ENCODE measurements around the gene GFOD1. TPM values are rescaled to one million over a fixed set of nuclear protein-coding genes. Genes with fewer than 3 reads are reported as not detected.

GFOD1 gene
- total RNA-seq, 1 experiment from 2014 or later, result 1.8 TPM

DNA sequence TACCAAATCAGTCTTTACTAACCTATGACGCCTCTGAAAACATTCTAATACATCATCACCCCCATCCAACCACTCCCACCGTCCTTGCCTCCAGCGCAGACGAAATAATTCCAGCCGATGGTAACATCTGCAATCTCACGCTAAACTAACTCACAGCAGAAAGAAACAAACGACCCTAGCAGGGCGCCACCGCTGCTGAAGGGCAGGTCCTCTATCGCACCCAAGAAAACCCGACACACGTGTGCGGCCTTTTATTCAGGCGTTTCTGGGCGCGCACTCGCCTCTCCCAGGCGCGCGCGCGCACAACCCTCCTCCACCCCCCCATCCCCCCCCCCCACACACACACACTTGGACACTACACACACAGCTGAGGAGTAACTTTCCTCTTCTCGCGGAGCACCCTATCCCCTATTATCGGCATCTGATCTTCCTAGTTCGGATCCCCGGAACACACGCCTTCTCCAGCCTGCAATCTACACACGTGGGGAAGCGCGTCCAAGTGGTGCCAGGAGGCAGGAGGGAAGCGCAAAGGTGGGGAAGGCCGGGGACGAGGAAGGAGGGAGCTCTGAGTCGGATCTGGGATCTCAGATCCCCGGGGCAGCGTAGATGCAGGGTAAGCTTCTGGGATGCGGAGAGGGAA lies 1.4 kb downstream of the GFOD1 start:
- peak; percentile 35 for DNase-seq (ENCODE audit: low read depth)

DNA sequence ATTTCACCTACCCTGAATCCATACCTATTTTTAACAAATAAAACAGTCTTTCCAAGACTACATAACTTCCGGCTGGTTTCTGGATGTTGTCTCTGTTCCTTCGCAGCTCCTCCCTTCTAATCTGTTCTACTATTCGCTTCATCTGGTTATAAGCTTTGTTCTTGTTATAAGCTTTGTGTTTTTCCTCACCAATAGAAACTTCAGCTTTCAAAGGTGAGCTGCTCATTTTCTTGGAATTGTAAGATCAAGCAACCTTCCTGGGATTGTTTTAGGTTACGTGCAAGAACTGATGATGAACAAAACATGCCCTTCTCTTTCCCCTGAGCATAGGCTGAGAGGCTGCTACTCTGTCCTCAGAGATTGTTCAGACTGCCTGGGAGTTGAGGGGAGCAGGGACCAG lies 2.1 kb downstream of the GFOD1 start:
- no peak for DNase-seq (ENCODE audit: low read depth)

DNA sequence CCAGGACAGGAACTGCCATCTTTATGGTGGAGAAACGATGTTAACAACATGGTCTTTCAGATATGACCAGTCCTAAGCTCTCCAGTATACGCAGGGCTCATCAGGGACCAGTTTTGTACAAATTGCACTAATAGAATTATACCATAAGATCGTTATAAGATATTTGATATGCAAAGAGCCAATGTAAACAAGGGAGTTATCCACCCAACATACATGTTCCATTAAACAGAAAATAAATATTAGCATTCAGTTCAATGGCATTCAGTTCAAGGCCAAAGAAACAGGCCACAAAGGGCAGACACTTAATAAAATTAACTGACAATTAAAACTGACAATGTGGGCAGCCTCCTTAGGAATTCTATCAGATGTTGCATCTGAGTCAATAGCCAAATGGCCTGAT lies 2.6 kb downstream of the GFOD1 start:
- no peak for DNase-seq (ENCODE audit: low read depth)

DNA sequence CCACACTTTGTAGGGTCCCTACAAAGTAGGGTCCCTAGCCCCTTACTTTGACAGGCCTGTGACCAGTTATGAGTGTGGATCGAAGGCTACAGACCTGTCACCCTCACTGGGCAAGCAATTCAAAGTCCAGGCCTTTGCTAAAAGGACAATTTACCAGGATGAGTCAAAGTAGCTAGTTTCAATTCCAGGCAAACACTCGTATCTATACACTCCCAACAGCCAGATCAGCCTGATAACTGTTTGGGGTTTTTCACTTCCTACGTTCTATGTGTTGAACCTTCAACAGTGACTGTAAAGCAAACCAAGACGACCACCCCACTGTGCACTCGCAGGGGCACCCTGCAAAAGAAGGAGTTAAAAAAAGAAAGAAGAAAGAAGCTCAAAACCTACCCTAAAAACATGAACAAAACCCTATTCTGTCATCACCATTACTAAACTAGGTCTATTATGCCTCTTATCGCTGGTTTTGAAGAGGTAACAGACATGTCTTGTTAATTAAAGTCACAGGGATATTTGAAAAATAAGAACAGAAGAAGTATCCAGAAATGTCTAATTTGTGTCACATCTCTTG lies 3.2 kb downstream of the GFOD1 start:
- no peak for DNase-seq (ENCODE audit: low read depth)

DNA sequence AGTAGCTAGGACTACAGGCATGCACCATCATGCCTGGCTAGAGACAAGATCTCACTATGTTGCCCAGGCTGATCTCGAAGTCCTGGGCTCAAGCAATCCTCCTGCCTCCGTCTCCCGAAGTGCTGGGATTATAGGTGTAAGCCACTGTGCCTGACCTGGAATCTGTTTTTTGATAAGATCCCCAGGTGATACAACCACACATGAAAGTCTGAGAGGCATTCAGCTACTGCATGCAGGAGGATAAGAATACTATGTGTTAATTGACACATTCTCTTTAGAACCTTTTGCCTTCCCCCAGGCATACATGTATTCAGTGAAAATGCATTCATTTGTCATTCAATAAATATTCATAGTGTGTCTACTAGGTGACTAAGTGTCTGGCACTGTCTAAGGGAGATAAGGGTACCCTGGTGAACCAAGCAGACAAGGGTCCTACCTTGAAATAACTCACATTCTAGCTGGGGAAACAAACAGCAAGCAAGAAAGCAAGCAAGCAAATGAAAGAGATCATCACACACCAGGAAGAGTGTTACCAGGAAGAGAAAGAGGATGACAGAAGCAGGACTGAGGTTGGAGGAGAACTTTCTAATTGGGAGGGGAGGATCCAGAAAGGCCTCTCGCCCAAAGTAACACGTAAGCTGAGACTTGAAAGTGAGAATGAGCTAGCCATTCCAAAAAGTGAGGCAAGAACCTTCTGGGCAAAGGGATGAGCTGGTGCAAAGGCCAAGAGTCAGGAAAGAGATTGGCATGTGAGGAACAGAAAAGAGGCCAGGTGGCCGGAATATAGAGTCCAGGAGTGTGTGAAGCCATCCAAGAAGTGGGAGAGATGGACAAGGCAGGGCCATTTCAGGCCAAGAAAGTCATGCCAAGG lies 6.5 kb downstream of the GFOD1 start:
- no peak for DNase-seq (ENCODE audit: low read depth)

DNA sequence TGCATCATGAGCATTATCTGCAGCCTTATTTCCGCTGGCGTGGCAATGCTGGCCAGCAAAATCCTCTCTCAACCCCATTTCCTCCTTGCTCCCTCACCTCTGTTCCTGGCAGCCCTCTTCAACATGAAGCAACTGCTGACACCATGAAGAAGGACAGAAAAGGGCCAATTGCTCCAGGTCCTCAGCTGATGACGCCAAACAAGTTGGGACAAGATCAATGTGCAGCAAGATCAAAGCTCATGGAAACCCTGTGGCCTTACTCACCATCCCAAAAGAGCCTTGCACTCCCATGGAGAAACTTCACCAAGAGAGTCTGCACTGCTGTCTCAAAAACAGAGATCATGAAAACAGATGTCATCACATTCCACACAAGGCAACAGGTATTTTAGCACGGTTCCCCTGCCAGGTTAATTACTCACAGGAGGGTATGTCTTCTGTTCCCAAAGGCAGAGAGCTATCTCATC lies 7.4 kb downstream of the GFOD1 start:
- DNase-seq (ENCODE audit: low read depth), result no peak

DNA sequence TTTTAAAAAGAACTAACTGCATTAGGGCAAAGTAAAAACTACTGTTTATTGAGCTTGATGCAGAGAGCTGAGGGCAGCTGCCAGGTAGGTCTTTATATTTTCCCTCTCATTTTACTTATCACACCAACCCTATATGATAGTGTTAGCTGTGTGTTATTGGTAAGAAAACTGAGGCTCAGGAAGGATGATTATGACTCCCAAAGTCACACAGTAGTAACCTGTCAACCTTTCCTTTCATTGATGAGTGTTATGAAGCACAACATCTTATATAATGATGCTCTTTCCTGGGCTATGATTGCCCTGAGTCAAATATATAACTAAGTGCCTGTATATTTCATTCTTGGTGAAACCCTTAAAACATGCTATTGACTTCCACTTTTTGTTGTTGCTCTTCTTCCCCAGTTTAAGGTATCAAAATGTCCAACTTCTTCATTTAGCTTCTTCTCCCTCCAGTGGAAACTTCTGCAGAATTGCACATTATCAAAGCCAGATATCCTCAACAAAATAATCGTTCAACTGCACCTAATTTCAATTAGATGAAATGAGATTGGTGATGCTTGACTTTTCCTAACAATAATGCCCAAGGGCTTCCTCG lies 8.1 kb downstream of the GFOD1 start:
- DNase-seq (ENCODE audit: low read depth), result no peak

DNA sequence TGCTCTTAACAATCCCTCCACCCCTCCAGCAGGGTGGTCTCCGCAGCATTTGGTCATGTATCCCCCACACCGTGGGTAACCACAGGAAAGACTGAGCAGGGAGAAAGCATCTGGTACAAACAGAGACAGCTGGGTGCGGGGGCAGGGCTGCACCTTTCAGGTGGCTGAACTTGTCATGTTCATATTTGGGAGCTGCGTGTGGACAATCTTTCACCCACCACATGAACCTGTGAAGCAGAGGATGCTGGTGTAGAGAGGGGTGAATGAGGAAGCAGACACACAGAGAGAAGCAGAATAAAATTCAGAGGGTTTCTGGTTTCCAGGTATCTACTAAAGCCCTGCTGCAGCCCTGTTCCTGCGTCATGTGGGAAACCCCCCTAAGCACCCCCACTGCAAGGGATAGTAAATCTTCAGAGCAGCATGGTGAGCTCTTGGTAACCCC lies 8.9 kb downstream of the GFOD1 start:
- no peak for DNase-seq (ENCODE audit: low read depth)

DNA sequence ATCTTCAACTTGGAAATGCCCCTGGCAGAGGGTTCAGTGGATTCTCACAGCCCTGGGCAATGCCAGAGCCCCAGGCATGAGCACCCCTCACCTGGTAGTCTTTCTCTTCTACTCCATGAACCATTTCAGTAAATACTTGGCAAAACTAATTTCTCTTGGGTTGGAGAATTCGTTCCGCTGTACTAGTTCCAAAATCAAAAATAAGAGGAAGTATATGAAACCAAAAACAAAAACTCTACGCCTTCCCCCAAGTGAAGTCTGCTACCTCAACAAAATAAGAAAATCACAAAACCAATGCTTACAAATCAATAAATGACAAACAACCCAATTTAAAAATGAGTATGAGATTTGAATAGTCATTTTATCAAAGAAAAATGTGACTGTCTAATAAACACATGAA lies 12.6 kb downstream of the GFOD1 start:
- DNase-seq (ENCODE audit: low read depth), result no peak

DNA sequence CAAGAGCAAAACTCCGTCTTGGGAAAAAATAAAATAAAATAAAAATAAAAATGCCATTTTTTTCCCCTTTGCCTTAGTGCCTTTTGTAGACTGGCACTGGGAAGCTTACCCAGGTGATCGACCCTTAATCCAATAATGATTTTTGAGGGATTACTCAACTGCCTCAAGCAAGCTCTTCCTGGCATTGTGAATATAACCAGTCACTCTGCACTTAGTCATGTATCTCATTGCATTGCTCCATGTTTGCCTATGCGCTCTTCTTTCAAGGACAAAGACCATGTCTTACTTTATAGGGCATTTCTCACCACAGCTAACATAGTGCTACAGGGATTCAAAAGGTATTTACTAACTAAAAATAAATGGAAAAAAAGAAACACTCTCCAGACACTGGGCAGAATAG lies 13.0 kb downstream of the GFOD1 start:
- DNase-seq (ENCODE audit: low read depth), result peak; percentile 32

DNA sequence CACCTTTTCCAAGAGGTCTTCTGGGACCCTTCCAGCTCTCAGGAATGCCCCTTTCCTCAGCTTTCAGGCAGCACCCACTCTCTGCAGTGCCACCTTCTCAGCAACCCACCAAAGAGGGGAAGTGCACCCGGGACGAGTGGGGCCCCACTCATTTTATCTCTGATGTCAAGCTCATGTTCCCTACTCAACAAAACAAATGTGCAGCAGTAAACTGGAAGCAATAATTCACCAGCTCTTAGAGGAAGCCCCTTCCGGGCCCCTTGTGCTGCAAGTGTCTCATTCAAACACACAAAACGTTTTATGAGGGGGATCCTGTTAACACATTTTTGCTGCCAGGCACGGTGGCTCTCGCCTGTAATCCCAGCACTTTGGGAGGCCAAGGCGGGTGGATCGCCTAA lies 13.6 kb downstream of the GFOD1 start:
- no peak for DNase-seq (ENCODE audit: low read depth)

DNA sequence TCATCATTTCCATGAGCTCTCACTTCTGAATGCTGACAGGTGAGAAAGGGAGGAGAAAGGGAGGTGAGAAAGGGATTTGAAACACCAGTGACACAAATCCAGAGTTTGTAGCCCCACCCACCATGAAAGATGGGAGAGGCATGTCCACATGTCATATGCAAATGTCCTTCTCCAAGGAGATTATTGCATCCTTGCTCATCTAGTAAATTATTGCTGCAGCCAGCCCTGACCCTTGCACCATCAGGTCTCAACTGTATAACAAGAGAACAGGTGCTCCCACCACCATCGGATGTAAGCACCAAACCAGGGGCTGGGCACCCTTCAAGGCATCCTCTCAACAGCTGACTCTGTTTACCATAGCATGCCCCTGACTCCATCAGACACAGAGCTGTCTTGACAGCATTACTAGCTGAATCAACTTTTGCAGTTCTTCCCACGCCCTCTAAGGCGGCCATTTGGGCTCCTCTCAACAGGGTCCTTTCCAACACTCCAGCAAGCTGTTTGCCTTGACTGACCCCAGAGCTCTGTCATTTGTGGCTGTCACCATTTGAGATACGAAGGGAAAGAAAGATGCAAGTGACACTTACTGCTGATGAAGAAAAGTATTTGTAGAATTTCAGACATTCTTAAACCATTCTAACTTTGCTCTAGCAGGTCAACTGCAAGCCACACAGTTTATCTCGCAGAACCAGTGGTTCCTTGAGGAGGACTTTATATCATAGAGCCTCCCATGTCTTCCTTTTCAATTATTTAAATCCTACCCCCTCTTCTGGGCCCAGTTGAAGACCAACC lies 14.2 kb downstream of the GFOD1 start:
- no peak for DNase-seq (ENCODE audit: low read depth)

DNA sequence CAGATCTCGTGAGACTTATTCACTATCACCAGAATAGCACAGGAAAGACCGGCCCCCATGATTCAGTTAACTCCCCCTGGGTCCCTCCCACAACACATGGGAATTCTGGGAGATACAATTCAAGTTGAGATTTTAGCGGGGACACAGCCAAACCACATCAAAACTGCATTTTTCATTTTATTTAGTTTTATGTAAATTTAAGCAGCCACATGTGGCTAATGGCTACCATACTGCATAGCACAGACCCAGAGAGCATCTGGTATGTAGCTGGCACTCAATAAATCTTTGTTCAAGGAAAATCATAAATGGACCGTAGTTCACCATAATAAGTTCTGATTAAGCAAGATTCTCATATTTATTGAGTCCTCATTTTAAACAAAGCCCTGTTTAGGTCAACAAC lies 15.3 kb downstream of the GFOD1 start:
- DNase-seq (ENCODE audit: low read depth), result peak; percentile 60

DNA sequence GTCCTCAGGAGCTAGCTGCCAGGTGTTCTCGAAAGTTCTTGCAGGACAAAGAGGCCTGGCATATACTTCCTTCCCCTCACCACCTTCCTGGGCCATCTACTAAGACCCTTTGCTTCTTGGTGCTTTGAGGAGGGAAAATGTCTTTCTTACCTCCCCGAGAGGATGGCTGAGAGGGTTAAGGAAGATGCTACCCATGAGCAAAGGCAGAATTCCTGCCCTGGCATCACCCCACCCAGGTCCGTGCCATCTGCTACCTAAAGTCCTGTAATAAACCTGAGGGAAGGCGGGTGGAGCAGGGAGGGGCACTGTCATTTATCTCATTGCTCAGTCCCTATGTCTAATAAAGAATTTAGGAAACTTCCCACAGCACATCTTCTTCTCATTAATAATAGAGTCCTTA lies 16.2 kb downstream of the GFOD1 start:
- DNase-seq (ENCODE audit: low read depth), result no peak

DNA sequence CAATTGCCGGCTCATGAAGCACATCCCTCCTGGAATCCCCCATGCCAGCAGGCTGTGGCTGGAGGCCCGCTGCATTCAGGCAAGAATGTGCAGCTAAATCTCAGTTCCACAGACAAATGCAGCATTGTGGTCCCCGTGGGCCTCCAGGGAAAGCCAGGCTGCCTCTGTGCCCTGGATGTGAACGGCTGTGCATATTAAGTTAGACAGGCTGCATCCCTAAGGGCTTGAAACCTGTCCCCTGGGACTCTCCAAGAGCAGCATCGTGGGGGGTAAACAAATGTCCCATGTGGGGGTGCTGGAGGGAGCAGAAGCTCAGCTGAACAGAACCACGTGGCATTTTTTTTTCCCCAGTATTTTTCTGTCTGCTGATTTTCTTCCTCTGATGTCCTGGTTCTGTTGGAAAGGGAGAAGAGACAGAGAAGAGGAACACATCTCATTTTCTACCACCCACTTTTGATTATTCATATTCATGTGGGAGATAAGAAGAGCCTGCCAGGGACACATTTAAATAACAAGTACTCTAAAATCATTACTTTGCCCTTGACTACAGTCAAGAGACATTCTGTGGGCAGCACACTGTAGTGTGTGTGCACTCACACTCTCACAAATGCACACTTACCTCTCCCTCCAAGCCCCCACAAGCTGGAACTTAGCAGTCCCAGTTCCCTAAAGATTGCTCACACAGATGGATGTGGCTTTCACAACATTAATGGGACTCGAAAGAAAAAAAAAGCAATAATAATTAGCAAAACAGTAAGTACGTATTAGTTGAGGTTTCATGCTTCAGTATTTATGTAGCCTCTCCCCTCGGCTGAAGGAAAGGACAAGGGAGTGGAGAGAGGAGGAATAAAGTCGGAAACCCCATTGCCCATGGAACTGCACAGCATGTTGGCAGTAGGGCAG lies 16.9 kb downstream of the GFOD1 start:
- DNase-seq (ENCODE audit: low read depth), result peak; percentile 39

DNA sequence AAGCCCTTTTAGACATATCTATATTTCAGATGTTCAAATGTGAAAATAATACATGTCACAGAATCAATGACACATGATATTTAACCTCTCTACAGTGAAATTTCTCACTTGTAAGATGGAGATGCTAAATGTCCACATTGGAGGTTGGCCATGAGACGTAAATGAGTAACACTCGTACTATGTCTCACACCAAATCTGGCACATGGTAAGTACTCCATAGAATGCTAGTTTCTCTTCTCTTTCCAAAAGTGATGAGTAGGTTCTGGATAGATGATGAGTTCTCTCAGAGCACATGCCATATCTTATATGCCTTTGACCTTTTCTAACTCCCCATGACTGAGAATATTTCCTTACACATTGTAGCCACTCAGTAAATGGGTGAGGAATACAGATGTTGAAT lies 17.7 kb downstream of the GFOD1 start:
- no peak for DNase-seq (ENCODE audit: low read depth)

DNA sequence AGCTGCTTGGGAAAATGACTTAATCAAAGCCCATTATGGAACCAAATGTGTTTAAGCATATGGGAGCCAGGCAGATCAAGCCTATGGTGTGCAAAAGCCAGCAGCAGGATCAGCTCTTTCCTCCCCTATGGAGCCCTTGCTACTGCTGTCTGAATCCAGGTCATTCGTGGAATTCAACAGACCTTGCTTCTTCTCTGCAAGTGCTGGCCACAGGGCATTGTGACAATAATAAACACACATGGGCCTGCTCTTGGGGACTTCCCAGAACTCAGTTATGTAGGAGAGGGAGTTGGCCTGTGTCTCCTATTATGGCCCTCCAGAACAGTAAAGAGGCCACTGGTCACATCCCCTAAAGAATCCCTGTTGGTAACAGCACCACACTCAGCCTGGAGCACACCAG lies 18.6 kb downstream of the GFOD1 start:
- DNase-seq (ENCODE audit: low read depth), result no peak

DNA sequence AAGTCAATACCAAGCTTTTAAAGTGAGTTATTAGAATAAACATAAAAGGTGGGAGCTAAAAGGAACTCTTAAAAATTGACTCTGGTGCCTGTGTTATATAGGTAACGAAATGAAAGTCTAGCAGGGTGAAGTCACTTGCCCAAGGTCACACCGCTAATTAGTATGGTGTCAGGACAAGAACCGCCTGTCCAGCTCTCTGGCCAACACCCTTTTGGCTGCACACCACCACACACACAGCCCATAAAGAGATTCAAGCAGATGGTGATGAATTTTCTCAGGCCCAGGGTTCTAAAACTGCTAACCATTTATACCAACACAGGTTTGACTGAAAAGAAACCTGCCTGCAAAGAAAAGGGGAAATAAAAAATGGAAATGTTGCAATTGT lies 20.2 kb downstream of the GFOD1 start:
- no peak for DNase-seq (ENCODE audit: low read depth)

DNA sequence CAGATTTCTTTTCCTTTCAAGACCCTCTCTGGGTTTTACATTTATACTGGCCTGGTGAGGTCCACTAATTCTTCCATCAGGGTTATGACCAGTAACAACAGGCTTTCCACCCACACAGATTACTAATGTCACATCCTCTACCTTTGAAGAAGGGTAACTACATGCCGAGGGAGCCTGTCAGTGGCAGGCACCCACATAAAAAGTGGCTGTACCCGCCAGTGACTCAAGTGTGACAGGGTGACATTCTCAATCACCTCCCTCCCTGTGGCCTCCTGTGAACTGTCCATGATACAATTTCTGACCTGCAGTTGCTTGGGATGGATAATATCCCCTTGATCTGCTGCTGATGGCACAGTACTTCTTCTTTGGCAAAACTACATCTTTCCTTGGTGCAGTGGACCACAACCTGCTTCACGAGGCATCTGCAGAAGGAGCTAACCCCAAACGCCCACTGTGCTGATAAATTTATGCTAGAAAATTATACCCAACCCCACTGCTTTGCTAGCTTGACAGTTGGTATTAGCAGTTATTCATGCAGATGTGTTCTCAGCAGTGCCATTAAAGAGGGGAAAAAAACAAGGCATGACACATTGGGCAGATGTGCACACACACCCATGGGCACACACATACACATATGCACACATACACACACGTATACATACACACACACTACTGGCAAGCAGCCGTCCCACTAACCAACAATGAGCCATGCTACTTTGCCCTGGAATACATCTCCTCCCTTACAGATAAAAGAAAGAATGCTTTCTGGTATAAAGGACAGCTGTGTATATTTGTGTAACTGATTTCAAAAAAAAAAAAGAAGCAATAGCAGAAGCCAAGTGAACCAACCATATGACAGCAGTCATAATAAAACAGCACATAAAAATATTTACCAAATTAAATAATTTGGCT lies 20.8 kb downstream of the GFOD1 start:
- no peak for DNase-seq (ENCODE audit: low read depth)

DNA sequence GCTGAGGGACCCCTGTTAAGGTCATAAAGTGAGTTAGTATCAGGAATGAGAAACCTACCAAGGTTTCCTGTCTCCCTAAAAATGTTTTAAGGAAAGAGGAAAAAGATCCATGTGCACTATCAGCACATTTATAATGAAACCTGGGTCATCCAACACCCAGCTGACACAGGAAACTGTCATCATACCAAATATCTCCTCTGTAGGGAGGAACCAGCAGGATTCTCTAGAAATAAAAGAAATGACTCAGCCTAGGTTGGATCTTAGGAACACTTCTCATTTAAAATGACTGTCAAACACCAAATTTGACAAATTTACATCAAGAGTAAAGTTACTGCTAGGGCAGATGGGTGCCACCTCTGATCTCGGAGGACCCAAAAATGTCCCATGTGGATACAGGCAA lies 21.7 kb downstream of the GFOD1 start:
- DNase-seq (ENCODE audit: low read depth), result no peak

Measured in RPMI7951 (cell line).